HS-27A (cell line): ENCODE measurements around the gene MEGF8.

Source experiments
- DNase-seq: peaks from one replicate; pipeline ENCODE4 v3.0.0-alpha.2; 2012; ENCODE audit warnings: low read depth, missing footprints

The MEGF8 gene

DNA sequence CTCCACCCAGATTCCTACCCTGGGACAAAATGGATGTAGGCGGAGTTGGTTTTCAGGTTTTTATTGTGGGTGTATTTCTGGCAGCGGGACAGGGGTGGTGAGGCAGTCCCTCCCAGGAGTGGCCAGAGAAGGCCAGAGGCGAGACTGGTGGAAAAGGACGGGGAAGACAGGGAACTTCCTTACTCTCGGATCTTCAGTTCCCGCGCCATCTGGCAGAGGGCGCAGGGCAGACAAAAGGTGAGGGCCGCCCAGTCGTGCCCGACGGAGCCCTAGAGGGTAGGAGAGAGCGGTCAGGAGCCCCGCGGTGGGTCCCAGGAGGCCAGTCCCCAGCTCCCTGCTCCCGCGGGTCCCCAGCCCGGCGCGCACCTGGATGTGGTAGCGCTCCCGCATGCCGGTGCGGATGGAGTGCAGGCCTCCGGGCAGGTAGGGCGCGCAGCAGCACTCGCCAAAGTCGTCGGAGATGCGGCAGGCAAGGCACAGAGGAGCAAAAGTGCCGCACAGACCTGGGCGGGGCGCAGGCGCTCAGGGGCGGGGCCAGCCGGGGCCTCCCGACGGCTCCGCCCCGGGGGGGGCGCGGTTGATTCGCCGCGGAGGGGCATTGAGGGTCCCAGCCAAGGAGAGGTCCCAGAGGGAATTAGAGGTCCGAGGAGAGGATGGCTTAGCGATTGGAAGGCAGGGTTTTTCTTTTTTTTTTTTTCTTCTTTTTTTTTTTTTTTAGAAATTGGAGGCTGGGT, 61.7 kb downstream of the MEGF8 start:
- DNase-seq = no peak

- no peak for DNase-seq
Observed at GRCh38 chr19:42388851-42389489, 63.5 kb downstream of the MEGF8 start.

- DNase-seq = no peak
Observed at GRCh38 chr19:42389899-42390298, 64.5 kb downstream of the MEGF8 start, which contains the start of gene CNFN. TSS of gene CNFN (minus strand) at chr19:42390297. CDS start at chr19:42389037, 1,260 bp downstream.

- DNase-seq = no peak
Observed at GRCh38 chr19:42392165-42392564, 66.7 kb downstream of the MEGF8 start.

GRCh38 chr19:42394751-42395150, 69.3 kb downstream of the MEGF8 start:
- no peak for DNase-seq

GRCh38 chr19:42396381-42397262, 71.2 kb downstream of the MEGF8 start:
- DNase-seq = peak; percentile 100

GRCh38 chr19:42397263-42398166, 72.1 kb downstream of the MEGF8 start:
- no peak for DNase-seq

DNA sequence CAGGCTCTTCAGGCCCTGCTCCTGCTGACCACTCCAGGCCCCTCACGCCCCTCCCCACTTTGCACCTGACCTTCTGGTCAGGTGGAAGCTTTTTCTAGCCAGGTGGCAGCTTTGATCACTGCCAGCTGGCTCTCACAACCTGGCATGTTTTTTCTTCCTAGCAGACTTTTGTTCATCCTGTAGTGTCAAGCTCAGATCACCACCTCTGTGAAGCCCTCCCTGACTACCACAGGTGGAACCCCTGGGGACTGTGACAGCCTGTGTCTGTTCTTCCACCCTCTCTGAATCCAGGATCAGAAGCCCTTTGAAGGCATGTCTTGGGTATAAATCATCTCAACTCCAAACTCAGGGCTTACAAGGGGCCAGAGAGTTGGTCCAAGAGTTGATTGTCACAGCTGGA, 75.0 kb downstream of the MEGF8 start:
- no peak for DNase-seq

DNA sequence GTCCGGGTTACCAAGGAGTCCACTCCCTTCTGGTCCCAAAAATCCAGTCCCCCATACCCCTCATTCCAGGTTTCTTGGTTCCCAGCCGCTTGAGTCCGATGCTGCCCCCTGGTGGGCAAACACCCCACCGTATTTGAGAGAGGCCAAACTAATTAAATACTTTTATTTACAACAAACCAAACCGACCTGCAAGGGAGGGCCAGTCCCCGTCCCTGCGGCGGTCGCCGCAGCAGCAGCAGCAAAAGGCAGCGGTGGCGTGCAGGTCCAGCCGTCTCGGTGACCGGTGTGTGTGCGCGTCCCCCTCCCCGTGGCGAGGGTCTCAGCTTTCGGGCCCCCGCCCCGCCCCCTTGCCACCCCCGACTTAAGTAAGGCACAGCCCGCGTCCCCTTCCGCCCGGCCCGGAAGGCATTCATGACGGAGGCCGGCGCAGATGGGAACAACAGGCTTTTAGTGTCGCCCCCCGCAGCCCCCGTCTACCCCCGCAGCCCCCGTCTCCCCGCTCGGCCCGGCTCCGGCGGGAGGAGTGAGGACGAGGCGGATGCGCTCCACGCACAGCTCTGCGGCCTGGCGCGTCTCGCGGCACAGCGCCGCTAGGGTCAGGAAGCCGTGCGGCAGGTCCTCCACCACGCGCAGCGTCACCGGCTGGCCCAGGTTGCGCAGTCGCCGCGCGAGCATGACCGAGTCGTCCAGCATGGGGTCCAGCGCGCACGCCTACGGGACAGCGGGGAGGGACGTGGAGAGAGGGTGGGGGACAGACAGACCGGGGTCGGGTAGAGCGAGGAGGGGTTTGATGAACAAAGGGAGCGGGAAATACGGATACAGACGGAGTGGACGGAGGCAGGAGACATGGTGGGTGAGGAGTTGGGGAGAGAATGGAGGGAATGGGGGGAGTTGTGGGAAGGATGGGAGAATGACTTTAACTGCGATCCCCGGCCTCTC, 76.2 kb downstream of the MEGF8 start:
- DNase-seq = peak; percentile 52

DNA sequence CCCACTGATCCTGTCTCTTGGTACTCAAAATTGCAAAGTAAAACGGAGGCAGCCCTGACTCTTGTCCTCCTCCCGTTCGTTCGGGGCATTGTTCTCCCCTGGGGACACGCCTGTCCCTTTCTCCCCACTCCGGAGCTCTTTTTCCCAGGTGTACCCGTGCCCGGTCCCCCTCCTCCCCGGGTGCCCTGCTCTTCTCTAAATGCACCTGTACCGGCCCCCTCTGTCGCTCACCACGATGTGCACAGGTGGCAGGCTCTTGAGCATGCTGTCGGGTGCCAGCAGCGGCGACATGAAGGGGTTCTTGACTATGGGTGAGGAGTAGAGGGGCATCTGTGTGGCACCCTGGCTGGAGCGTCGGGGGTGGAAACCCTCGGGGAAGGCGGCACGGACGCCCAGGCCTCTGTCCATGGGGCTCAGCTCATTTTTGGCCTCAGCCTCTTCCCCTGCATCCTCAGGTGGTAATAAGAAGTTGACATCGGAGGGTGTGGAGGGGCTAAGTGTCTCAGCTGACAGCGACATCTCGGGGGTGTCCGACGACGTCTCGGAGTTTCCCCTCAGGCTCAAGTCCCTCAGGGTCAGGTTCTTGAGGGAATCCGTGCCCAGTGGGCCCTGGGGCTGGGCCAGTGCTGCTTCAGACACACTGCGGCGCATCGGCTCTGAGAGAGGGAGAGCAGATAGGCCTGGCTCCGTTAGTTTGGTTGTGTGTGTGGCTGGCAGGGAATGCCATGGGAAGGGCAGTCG, 77.1 kb downstream of the MEGF8 start:
- DNase-seq = no peak

DNA sequence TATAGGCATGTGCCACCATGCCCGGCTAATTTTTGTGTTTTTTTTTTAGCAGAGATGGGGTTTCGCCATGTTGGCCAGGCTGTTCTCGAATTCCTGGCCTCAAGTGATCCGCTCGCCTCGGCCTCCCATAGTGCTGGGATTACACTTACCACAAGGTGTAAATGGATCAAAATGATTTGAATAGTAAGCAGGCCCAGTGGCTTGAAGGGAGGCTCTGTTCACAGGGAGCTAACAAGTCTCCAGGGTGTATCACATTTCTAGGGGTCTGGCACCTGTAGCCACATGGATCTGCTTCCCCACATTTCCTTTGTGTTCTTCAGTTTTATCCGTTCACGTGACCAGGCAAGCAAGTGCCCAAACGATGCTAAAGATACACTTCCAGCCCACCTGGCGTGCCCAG, 78.2 kb downstream of the MEGF8 start:
- DNase-seq = no peak

- no peak for DNase-seq
Observed at GRCh38 chr19:42406111-42406510, 80.7 kb downstream of the MEGF8 start.

- no peak for DNase-seq
Observed at GRCh38 chr19:42407085-42407815, 81.8 kb downstream of the MEGF8 start.

DNA sequence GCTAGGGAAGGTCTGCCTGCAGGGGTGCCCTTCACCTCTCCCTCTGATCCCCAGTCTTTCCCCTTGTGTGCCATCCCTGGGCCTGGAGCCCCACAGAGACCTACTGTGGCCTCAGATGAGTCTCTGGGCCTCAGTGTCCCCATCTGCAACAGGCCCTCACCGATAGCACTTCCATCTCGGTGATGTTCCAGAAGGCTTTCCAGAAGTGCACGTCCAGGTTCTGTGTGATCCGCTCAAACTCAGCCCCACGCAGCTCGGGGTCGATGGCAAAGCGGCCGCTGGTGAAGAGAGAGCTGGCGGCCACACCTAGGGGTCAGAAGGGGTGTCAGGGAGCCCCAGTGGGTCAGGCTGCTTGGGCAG, 82.4 kb downstream of the MEGF8 start:
- DNase-seq = no peak

DNA sequence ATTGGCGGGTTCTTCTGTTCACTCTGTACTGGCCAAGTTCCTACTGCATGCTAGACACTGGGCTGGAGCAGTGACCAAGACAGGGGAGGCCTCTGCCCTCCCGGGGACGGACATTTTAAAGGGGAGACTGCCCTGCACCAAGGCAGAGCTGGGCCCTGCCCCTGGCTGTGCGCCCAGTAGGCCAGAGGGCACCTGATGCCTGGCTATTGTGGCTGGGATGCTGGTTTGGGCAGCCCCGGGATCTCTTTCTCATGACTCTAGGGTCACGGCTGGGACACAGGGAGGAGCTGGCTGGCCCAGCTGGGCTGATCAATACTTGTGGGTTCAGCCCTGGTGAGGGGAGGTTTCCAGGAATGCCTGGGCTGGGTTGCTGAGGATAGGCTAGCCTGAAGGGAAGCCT, 84.0 kb downstream of the MEGF8 start:
- DNase-seq = no peak

DNA sequence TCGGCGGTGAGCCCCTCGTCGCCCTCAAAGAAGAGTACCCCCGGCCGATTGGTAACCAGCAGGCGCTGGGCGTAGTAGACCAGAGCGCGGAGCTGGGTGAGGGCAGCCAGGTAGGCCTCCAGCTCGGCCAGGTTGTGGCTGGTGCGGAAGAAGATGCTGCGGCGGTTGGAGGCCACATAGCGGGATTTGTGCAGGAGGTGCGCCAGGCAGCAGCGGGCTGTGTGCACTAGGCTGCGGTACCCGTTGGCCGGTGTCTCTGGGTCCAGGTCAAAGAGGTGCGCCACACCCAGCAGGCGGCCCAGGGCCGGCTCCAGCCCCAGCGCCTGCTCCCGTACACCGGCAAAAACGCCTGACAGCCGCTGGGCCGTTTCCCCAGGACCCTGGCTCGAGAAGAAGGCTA, 84.9 kb downstream of the MEGF8 start:
- no peak for DNase-seq

GRCh38 chr19:42411581-42412178, 86.2 kb downstream of the MEGF8 start:
- DNase-seq = no peak

GRCh38 chr19:42412227-42412626, 86.8 kb downstream of the MEGF8 start:
- no peak for DNase-seq

GRCh38 chr19:42412661-42413076, 87.2 kb downstream of the MEGF8 start:
- DNase-seq = no peak
